AG08395 (cell line): ENCODE measurements around the gene TMED10.
"Not testable (repeated sequence)": the region's sequence is repeated elsewhere in the genome, so short reads cannot be mapped to it uniquely, and the experiment has no call there.

Experiments
- DNase-seq: peaks from one replicate; pipeline ENCODE4 v3.0.0; 2012; ENCODE audit warnings: mixed read lengths, low spot score

Gene TMED10

DNA sequence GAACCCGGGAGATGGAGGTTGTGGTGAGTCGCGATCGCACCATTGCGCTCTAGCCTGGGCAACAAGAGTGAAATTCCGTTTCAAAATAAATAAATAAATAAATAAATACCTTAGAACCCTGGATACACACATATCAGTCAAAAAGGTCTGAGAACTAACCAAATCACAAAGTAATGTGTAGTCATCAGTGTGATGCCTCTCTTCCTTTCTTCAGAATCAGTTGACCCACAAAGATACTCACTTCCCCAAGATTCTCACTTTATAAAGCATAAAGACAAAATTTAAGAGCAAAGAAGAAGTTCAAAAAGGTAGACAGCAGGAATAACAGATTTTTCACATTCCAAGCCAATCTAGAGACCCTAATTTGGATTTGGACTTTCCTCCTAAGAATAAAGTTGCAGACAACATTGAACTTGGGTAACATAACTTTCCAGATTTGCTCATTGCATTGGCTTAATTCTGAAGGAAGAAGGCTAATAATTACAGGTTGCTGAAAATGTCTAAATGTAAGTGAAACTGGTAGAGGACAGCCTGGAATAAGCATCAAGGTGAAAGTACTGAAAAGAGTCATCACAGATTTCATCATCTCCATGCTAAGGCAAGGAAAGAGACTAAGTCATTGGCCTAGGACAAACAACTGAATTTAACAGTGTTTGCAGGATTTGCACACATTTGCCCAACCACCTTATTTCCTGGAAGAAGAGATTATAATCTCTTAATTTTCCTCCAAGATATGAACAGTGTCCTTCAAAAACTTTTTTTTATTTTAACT lies 17.4 kb downstream of the TMED10 start:
- no peak for DNase-seq

DNA sequence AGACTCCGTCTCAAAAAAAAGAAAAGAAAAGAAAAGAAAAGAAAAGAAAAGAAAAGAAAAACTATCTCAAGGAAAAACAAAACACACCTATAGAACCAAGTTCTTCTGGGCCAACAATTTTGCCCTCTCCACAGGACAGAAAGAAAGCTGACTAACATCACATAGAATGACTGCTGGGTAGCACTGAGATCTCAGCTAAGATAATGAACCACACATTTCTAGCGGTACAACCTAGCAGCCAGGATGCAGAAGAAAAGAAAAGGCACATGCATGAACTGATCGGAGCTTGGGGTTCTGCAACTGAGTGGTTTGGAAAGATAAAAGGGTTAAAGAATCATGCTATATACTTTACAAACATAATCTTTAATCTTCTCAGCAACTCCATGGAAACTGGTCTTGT lies 19.5 kb downstream of the TMED10 start:
- no peak for DNase-seq

DNA sequence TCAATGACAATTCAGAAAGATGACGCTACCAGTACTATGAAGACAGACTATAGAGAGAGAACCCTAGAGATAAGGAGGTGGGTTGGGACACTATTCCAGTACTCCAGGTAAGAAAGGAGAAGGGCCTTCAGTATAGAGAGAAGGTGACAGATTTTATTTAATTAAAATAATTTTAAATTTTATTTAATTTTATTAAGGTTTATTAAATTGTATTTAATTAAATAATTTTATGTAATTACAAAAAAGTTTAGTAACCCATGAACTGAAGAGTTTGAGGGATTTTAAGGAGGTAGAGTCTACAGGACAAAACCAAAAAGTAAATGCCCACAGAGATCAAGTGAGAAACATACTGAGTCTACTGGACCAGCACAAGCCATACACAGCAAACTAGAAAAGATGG lies 20.3 kb downstream of the TMED10 start:
- DNase-seq, result no peak

DNA sequence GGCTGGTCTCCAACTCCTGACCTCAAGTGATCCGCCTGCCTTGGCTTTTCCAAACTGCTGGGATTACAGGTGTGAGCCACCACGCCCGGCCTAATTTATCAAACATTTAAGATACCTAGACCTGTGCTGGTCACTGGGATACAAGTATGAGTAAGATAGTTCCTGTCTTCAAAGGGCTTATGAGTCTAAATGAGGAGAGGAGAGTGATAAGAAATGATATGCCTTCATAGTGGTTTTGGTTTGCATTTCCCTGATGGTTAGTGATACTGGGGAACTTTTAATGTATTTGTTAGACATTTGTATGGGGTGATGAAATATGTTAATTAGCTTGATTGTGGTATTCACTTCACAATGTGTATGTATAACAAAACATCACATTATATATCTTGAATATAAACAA lies 21.2 kb downstream of the TMED10 start:
- DNase-seq, result no peak

DNA sequence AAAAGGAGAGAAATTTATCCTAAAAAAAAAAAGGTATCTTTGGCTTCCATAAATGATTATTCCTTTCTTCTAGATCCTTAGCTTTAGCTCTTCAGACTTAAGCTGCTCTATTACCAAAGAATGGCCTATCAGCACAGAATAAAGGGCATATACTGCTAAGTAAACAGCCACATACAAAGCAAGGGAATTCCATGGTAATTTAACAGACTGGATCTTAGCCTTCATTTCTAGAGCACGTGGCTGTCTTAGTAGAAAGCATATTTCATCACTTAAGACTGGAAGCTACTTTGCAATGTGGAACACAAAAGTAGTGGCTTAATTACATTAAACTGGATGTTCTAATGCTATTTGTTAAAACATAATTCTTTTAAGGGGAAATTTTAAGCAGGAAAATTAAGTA lies 23.1 kb downstream of the TMED10 start:
- no peak for DNase-seq

DNA sequence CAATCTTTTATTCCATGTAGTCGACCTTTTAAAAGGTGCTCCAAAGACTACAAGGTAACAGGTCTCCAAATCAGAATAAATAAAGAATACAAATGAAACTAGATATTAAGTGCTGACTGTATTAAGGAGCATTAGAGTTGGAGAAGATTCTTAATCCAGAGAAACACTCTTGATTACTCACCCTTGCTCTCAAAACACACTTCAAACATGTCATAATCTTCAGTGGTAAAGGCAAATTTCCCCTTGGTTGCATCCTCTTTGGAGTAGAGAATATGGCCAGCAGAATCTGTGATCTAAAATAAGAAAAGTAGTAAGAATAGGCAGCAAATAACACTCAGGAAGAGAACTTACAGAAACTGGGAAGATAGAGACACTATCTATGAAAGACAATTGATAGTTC lies 24.6 kb downstream of the TMED10 start:
- DNase-seq, result no peak

DNA sequence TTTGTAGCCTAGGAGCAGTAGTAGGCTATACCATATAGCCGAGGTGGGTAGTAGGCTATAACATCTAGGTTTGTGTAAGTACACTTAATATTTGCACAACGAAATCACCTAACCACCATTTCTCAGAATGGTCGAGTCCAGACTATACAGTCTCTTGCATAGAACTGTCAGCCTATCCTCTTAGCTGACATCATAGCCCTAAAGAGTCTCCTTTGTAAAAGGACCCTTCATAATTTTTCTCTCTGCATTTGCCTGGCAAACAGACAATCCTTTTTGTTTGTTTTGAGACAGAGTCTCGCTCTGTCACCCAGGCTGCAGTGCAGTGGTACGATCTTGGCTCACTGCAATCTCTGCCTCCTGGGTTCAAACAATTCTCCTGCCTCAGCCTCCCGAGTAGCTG lies 25.8 kb downstream of the TMED10 start:
- not testable (repeated sequence) for DNase-seq

DNA sequence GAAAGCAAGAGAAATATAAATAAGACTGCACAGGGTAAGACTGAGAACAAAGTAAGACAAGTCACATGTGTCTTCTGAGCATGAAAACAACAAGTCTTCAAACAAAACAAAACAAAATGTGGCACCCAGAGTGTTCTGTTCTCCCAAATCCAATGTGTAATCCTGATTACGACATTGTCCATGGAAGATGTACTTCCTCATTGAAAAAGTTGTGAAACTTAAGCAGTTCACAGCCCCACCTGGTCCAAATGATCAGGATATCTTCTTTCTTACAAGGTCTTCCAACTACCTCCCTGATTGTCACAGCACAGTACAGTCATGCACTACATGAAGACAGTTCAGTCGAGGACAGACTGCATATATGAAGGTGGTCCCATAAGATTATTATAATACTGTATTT lies 26.3 kb downstream of the TMED10 start:
- no peak for DNase-seq

DNA sequence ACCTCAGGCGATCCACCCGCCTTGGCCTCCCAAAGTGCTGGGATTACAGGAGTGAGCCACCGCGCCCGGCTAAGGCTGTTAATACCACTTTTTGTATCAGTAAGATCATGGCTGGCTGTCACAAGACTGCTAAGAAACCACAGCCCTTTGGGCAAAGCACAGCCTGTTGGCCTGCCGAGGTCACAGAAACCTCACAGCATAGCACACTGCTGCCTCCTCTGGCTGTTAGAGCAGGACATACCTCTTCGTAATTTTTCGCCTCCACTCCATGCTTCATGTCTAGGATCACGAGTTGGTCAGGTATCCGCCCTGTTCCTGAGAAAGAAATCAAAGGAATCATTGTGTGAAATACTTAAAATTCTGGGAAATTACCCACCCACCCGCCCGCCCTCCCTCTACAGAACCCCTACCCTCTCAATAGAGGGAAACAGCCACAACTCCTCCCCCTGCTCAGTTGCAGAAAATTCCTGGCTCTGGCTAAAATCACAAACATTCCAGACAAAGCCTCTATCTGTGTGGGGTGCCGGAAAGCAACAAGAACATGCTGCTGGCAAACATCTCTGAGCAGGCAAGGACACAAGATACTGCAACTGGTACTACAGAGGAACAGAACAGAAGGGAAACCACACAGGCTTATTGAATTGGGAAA lies 28.9 kb downstream of the TMED10 start:
- DNase-seq, result peak; percentile 81

DNA sequence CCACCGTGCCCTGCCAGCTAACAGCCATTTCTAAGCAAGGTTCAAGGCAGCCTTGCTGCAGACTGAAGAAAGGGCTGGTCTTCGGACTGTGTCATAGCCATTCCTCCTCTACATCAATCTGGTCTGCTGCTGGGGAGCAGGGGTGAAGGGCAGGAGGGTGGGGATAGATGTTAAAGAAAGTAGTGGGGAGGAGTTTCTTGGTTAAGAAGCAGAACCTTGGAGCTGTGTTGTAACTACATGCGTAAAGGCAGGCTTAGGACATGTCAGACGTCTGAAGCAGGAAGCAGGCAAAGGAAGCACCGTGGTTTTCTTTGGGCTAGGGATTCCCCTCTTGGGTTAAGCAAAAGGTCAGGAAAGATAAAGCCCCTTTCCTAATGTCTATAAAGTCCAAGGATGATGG lies 31.5 kb downstream of the TMED10 start:
- no peak for DNase-seq

DNA sequence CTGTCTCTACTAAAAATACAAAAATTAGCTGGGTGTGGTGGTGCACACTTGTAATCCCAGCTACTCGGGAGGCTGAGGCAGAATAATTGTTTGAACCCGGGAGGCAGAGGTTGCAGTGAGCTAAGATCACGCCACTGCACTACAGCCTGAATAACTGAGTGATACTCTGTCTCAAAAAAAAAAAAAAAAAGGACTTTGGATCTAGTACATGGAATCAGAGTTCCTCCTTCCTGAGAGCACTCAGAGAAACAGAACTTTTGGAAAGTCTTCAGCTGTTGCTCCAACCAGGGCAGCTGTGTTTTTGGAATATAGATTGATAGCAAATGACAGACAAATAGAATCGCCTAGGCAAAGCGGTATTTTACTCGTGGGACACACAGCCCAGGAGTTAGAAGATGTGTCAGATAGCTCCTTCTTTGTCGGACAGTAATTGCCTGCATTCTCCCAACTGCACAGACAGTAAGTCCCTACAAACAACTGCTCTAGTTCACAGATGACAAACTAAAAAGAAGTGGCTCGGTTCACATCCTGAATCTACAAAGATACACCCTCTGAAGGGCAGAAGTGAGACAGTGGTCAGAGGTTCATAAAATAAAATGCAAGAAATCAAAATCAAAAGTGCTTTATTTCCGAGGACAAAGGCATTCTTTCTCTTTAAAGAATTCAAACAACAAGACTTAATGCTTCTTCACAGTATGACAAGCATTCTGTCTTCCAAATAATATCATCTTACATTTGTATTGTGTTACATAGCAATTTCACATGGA lies 32.5 kb downstream of the TMED10 start:
- no peak for DNase-seq

DNA sequence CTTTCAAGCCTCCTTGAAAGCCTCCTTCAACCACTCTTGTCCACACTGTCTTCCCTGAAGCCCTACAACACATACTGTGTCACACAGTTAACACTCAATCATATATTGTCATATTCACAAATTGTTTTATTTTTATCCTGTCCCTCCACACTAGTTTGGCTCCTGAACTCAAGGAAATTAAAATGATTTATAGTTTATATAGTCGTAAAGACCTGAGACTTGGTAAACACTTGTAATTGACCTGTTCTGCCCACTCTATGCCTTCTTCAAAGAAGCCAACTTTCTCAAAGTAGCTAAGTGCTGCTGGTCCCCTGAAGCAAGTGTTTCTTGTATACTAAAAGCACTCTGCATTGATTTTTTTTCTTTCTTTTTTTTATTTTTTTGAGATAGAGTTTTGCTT lies 33.9 kb downstream of the TMED10 start:
- DNase-seq, result no peak

DNA sequence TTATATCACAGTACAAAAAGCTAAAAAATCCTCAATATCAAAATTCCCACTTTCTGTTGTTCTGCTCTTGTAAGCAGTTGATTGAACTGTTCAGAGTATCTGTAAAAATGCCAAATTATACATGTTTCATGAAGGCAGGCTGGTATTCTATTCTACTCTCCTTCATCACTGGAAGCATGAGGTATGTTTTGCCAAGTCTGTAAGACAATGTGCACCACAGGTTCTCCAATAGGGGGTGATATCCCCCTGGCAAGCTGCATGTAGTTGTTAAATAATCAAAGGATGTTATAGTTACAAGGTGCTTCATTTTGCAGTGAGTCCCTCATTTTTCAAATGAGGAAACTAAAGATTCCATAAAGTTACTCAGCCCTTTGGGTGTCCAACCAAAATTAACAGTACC lies 34.4 kb downstream of the TMED10 start:
- peak; percentile 25 for DNase-seq

DNA sequence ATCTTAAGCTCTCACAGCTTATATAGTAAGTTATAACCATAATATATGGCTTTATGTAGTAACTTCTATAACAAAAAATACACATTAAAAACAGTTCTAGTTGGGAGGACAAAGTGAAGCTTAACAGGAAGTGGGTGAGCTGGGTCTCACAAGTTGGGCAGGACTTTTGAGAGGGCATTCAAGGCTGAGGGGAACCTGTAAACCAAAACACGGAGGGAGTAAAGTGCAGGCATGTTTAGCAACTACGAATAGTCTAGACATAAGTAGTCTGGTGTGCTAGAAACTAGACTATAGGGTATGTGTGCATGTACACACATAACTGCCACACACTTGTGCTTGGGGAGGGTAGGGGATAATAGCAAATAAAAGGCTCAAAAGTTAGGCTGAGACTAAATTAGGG lies 35.4 kb downstream of the TMED10 start:
- no peak for DNase-seq

DNA sequence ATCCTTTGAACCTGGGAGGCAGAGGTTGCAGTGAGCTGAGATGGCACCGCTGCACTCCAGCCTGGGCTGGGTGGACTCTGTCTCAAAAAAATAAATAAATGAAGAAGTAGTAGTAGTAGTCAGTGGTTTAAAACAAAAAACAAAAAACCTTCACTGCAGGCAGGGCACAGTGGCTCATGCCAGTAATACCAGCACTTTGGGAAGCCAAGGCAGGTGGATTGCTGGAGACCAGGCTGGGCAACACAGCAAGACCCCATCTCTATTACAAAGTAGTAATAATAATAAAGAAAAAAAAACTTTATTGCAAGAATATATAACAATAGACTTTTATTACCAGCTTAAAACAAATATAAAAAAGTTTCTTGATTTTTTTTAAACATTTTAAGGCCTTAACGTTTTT lies 35.8 kb downstream of the TMED10 start:
- DNase-seq, result no peak

DNA sequence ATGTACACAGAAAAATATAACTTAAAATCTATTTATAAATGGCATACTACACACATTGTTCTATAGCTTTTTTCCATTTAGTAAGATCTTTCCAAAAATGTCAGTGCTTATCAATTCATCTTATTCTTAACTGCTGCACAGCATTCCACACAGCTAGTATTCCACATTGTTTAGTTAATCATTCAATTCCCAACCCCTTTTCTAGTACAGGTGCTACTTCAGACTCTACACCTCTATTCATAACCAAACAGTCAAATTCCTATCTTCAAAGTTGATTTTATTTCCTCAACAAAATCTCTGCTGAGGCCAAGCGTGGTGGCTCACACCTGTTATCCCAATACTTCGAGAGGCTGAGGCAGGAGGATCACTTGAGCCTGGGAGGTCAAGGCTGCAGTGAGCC lies 37.2 kb downstream of the TMED10 start:
- DNase-seq, result no peak

DNA sequence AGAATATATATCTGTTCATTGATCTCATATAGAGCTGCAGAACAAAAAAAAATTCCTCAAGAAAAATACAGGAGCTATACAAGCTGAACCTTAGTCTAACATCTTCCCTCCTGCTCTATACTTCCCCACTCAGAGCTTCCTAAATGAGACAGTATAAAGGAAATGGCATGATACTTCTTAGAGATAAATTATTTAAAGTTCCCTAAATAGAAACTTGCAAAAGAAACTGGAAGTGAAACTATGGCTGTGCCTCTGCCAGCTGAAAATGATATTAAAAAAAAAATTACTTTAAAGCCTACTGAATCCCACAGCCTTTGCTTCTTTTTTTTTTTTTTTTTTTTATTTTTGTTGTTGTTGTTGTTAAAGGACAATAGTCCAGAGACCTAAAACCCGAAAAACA lies 37.9 kb downstream of the TMED10 start:
- no peak for DNase-seq

DNA sequence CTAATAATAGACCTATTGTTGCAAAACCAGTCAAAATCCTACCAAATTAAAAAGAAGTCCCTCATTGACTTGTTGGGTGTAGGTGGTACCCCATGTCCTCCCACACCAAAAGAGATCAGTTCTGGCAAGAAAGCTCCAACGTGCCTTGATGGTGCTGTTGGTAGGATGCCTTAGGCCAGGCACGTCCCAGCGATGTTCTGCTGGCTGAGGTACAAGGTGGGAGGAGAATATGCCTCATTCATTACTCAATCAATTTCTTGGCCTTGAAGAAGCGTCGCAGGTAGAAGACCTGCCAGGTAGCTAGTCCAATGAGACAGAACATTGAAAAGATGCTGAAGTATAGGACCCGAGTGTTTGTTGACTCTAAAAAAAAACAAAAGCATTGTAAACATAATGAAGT lies 41.8 kb downstream of the TMED10 start:
- DNase-seq, result no peak

DNA sequence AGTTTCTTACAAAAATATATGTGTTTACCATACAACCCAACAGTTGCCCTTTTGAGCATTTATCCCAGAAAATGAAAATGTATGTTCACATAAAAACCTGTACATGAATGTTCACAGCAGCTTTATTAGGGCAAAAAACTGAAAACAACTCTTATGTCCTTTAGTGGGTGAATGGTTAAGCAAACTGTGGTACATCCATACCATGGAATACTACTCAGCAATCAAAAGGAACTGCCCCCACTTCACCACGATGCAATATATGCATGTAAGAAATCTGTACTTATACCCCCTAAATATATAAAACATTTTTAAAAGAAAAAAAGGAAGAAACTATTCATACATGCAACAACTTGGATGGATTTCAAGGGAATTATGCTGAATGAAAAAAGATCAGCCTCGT lies 42.8 kb downstream of the TMED10 start:
- DNase-seq, result no peak

DNA sequence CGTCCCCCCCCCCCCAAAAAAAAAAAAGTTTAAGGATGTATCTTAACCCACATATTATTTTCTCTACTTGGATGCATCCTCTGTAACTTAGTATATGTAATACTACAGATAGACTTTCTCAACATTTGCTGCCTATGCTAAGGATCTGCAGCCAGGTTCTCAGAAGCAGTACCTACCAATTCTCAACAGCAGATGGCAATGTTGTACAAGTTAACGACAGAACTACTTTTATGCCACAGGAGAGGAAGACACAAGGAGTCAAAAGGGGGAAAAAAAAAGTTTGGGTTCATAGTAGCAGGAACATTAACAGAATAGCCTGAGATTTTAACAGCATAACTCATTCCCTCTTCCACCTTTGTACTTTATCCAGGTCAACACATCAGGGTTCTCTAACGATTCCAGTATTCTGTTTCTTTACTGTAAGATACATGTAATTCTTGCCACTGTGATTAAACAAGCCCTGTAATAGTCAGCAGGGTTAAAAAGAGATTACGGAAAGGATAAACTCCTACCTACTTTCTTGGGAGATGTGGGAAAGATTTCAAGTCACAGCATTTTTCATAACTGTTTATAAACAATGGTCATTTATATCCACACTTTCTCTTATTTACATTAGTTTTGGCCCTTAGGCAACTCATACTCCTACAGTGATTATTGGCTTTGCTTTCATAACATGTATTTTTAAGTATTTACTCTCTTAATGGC lies 43.9 kb downstream of the TMED10 start:
- DNase-seq, result peak; percentile 57

DNA sequence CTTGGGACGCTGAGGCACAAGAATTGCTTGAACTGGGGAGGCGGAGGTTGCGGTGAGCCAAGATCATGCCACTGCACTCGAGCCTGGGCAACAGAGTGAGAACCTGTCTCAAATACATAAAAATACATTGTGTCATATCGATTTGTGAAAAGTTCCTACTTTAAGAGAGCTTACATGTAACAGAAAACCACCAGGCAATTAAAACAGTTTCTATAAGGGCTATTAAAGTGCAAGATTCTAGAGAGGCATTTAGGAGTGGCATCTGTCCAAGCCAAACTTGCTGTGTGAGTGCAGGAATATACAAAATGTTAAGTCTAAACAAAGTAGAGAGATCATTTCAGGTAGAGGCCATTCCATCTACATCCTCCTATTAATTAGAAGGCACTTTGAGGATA lies 47.8 kb downstream of the TMED10 start:
- DNase-seq, result no peak

DNA sequence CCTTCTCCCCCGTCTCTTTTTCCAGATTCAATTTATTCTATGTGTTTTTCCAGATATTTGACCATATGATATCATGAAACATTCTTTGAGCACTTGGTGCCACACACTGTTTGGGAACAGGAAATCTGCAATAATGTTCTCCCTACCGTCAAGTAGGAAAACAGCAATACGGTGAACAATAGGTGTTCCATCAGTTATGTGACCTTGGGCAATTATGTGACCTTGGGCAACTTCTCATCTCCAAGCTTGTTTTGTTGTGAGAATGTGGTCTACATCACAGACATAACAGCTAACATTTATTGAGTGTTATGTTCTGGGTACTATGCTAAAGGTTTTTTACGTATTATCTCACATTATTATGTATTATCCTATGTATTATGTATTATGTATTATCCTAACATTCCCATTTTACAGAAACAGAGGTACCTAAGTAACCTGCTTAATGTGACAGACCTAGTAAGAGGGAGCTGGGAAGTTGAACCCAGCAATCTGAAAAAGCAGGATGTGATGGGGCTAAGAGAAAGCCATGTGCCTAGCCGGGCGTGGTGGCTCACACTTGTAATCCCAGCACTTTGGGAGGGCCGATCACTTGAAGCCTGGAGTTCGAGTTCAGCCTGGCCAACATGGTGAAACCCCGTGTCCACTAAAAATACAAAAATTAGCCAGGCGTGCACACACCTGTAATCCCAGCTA lies 48.4 kb downstream of the TMED10 start:
- DNase-seq, result no peak
